Kasumi-1 (cell line): ENCODE results near the gene ACOXL.

Experiments used
- DNase-seq, 2 experiments: peaks; one replicate each; lab custom pipeline; 2025; lab: John Stamatoyannopoulos, UW

Gene ACOXL

GRCh38 chr2:110794390-110794789, 62.0 kb downstream of the ACOXL start:
- DNase-seq: no peak

GRCh38 chr2:110794951-110795350, 62.6 kb downstream of the ACOXL start:
- no peak for DNase-seq

GRCh38 chr2:110796716-110797301, 64.4 kb downstream of the ACOXL start:
- no peak for DNase-seq

GRCh38 chr2:110799376-110799775, 67.0 kb downstream of the ACOXL start:
- DNase-seq: no peak

- DNase-seq: no peak
These were observed 68.4 kb downstream of the ACOXL start for GRCh38 chr2:110800611-110801402.

GRCh38 chr2:110802208-110802932, 70.0 kb downstream of the ACOXL start:
- DNase-seq: no peak

GRCh38 chr2:110804433-110804832, 72.1 kb downstream of the ACOXL start:
- no peak for DNase-seq

- no peak for DNase-seq
These were observed 72.5 kb downstream of the ACOXL start for GRCh38 chr2:110804915-110805314.

GRCh38 chr2:110805894-110806452, 73.6 kb downstream of the ACOXL start:
- peak; percentile 15 to 28 for DNase-seq

GRCh38 chr2:110807522-110807921, 75.1 kb downstream of the ACOXL start:
- DNase-seq: no peak

GRCh38 chr2:110810404-110810803, 78.0 kb downstream of the ACOXL start:
- DNase-seq: no peak

- DNase-seq: no peak
These were observed 80.6 kb downstream of the ACOXL start for GRCh38 chr2:110812726-110813645.

- DNase-seq: no peak
These were observed 81.5 kb downstream of the ACOXL start for GRCh38 chr2:110813896-110814295.

- no peak for DNase-seq
These were observed 83.6 kb downstream of the ACOXL start for GRCh38 chr2:110815938-110816337.

GRCh38 chr2:110816404-110817365, 84.3 kb downstream of the ACOXL start:
- DNase-seq: no peak

GRCh38 chr2:110818767-110819481, 86.6 kb downstream of the ACOXL start:
- DNase-seq: peak; percentile 18 to 24

- no peak for DNase-seq
These were observed 87.3 kb downstream of the ACOXL start for GRCh38 chr2:110819711-110820110.

GRCh38 chr2:110820128-110820527, 87.8 kb downstream of the ACOXL start:
- DNase-seq: peak; percentile 52 to 65

- no peak for DNase-seq
These were observed 90.8 kb downstream of the ACOXL start for GRCh38 chr2:110823165-110823564.

GRCh38 chr2:110827511-110827910, 95.1 kb downstream of the ACOXL start:
- DNase-seq: no peak
